DOHH2 (cell line): ENCODE measurements around the gene MYO1D.

Source experiments
- H3F3A ChIP-seq: fragments of 200-600 bp; sonication (generic), shearing (Covaris generic); 2 replicates; pipeline ENCODE4 v1.6.0; 2016; ENCODE audit warnings: antibody characterized with exemption, mild to moderate bottlenecking; ENCODE audit not compliant: control insufficient read depth, insufficient read depth
- H3K27ac ChIP-seq: fragments of 200-600 bp; sonication (generic); 2 replicates; pipeline ENCODE4 v1.5.1; 2014; ENCODE audit warnings: low read depth, mild to moderate bottlenecking, low read length, moderate library complexity
- H3K27me3 ChIP-seq: fragments of 200-600 bp; sonication (generic); 2 replicates; pipeline ENCODE4 v1.6.1; 2014; ENCODE audit warnings: mild to moderate bottlenecking, low read length, mixed read lengths; ENCODE audit not compliant: control insufficient read depth
- H3K36me3 ChIP-seq: fragments of 200-600 bp; sonication (generic); 2 replicates; pipeline ENCODE4 v1.6.1; 2014; ENCODE audit warnings: mild to moderate bottlenecking, low read length, moderate library complexity, mixed read lengths; ENCODE audit not compliant: control insufficient read depth
- H3K4me1 ChIP-seq: fragments of 200-600 bp; sonication (generic); 2 replicates; pipeline ENCODE4 v1.6.1; 2014; ENCODE audit warnings: mild to moderate bottlenecking, low read length, mixed read lengths; ENCODE audit not compliant: control insufficient read depth
- H3K4me2 ChIP-seq: fragments of 200-600 bp; sonication (generic); 2 replicates; pipeline ENCODE4 v1.6.0; 2014; ENCODE audit warnings: mild to moderate bottlenecking, low read length, moderate library complexity
- H3K4me3 ChIP-seq: fragments of 200-600 bp; sonication (generic); 2 replicates; pipeline ENCODE4 v1.5.1; 2014; ENCODE audit warnings: mild to moderate bottlenecking, low read length, mixed read lengths
- H3K79me2 ChIP-seq: fragments of 200-600 bp; sonication (generic); 2 replicates; pipeline ENCODE4 v1.6.1; 2014; ENCODE audit warnings: mild to moderate bottlenecking, low read length, mixed read lengths; ENCODE audit not compliant: control insufficient read depth
- H3K9me2 ChIP-seq: fragments of 200-600 bp; sonication (generic); replicated peaks from 2 replicates; pipeline ENCODE4 v1.6.1; 2014; ENCODE audit warnings: mild to moderate bottlenecking, low read length, mixed read lengths; ENCODE audit not compliant: control insufficient read depth
- H3K9me3 ChIP-seq: fragments of 200-600 bp; sonication (generic); 2 replicates; pipeline ENCODE4 v1.6.1; 2014; ENCODE audit warnings: antibody characterized with exemption, low read length, mixed read lengths; ENCODE audit not compliant: control insufficient read depth, insufficient read depth
- H4K20me1 ChIP-seq: fragments of 200-600 bp; sonication (generic); 2 replicates; pipeline ENCODE4 v1.6.0; 2014; ENCODE audit warnings: low read depth, mild to moderate bottlenecking, antibody characterized with exemption, low read length, moderate library complexity; ENCODE audit not compliant: control insufficient read depth, insufficient read depth
- EZH2phosphoT487 ChIP-seq: fragments of 200-600 bp; sonication (generic); IDR thresholded peaks from 2 replicates; pipeline ENCODE4 v1.6.1; 2017; ENCODE audit warnings: borderline replicate concordance, mild to moderate bottlenecking, antibody characterized with exemption, low read length, moderate library complexity, mixed read lengths
- TF ChIP-seq, protein P1 (sequence below): fragments of 200-600 bp; sonication (generic); IDR thresholded peaks from one replicate; pipeline ENCODE4 v1.5.1; 2014; ENCODE audit warnings: antibody characterized with exemption, mild to moderate bottlenecking, low read depth, low read length; ENCODE audit not compliant: poor library complexity, severe bottlenecking

Gene MYO1D

DNA sequence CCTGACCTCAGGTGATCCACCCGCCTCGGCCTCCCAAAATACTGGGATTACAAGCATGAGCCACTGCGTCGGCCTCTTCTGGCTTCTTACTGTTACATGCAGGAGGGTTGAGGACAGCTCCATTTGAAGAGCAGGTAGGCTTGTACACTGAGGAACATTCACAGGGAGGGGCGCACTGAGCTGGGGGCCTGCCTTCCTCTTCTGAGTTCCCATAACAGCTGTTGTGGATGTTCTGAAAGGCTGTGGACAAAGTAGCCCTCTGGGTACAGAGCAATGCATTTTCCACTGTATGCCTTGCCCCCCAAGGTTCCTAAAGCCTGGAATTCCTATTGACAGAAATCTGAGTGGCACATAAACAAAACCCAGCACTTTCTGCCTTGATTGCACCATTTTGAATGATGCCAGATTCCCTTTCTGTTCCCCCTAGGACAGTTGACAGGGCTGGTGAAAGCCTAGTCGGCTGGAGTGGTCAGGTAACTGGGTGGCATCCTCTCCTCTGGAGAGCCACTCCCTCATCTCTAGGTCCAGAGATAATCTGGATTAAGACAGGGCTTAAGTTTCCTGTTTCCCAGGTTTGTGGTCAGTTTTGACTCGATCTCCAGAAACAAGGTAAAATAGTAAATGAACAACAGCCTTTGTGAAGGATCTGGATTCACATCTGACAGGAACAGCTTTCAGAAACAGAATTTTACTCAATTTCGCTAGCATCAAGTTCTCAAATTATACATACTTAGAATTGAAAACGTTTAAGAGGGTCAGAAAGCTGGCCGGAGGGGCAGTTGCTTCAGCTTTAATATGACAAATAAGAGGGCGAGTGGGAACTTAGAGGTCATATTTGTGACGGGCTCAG lies 391.4 kb downstream of the MYO1D start:
- peak overlapping the region; percentile 43; the same call in 1 of the 2 replicates for H3K4me3 ChIP-seq
- H3K36me3 ChIP-seq: peaks cover 22% of the 10 kb centered on the region
- no peaks in the 10 kb centered on the region for H3K9me2 ChIP-seq
- no peaks in the 10 kb centered on the region for H3K27me3 ChIP-seq
- no peaks in the 10 kb centered on the region for H3K9me3 ChIP-seq
- H3K27ac ChIP-seq: no peak overlapping the region
- H3F3A ChIP-seq: peaks cover 23% of the 10 kb centered on the region
- no peak for TF ChIP-seq EZH2phosphoT487
- no peaks in the 10 kb centered on the region for H3K79me2 ChIP-seq
- peak overlapping the region; percentile 56; the same call in 1 of the 2 replicates for H3K4me2 ChIP-seq
- no peaks in the 10 kb centered on the region for H4K20me1 ChIP-seq
- H3K4me1 ChIP-seq: peaks cover 25% of the 10 kb centered on the region

DNA sequence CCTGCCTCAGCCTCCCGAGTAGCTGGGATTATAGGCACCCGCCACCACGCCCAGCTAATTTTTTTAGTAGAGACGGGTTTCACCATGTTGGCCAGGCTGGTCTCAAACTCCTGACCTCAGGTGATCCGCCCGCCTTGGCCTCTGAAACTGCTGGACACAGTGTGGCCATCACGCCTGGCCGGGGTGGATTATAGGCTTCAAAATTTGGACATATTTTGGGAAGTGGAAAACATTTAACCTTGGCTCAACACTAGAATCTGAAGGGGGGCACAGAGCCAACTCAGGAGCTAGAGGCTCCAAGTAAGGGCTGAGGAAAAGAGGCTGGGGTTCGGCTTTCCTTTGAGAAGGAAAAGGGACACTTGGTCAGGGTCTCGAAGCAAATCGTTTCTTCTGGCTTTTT lies 392.3 kb downstream of the MYO1D start:
- H3K36me3 ChIP-seq: peaks cover 30% of the 10 kb centered on the region

DNA sequence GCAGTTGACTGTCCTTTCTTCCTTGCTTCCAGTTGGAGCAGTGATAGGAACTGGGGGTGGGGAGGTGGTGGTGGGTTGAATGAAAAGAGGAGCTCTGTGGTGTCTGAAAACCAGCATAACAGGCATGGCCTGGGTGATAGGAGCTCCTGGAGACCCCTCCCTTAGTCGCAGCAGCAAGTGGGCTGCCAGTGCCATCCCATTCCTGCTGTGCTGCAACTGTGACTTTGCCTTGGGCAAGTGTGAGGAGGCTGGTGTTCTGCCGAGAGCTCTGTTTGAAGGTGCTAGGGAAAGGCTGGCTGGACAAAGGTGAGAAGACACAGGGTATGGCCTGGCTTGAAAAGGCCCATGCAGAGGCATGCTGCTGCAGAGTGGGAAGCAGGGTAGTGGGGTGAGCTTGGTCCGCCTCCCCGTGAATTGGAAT lies 392.9 kb downstream of the MYO1D start:
- no peak overlapping the region for H3K27ac ChIP-seq

More for the DNA sequence above, 392.3 kb downstream of the MYO1D start:
- H3F3A ChIP-seq: peaks cover 23% of the 10 kb centered on the region
- no peak overlapping the region for H3K4me3 ChIP-seq
- no peak overlapping the region for H3K4me2 ChIP-seq
- peaks cover 25% of the 10 kb centered on the region for H3K4me1 ChIP-seq
- no peaks in the 10 kb centered on the region for H3K9me3 ChIP-seq
- no peaks in the 10 kb centered on the region for H3K79me2 ChIP-seq
- no peaks in the 10 kb centered on the region for H3K27me3 ChIP-seq
- no peak for TF ChIP-seq EZH2phosphoT487
- TF ChIP-seq, protein P1, sequence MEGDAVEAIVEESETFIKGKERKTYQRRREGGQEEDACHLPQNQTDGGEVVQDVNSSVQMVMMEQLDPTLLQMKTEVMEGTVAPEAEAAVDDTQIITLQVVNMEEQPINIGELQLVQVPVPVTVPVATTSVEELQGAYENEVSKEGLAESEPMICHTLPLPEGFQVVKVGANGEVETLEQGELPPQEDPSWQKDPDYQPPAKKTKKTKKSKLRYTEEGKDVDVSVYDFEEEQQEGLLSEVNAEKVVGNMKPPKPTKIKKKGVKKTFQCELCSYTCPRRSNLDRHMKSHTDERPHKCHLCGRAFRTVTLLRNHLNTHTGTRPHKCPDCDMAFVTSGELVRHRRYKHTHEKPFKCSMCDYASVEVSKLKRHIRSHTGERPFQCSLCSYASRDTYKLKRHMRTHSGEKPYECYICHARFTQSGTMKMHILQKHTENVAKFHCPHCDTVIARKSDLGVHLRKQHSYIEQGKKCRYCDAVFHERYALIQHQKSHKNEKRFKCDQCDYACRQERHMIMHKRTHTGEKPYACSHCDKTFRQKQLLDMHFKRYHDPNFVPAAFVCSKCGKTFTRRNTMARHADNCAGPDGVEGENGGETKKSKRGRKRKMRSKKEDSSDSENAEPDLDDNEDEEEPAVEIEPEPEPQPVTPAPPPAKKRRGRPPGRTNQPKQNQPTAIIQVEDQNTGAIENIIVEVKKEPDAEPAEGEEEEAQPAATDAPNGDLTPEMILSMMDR: no peak
- no peaks in the 10 kb centered on the region for H4K20me1 ChIP-seq
- no peak overlapping the region for H3K27ac ChIP-seq
- no peaks in the 10 kb centered on the region for H3K9me2 ChIP-seq

More for the DNA sequence above, 392.9 kb downstream of the MYO1D start:
- peaks cover 25% of the 10 kb centered on the region for H3K4me1 ChIP-seq
- no peaks in the 10 kb centered on the region for H3K9me3 ChIP-seq
- no peaks in the 10 kb centered on the region for H3K79me2 ChIP-seq
- peaks cover 36% of the 10 kb centered on the region for H3K36me3 ChIP-seq
- no peak overlapping the region for H3K4me3 ChIP-seq
- no peaks in the 10 kb centered on the region for H3K27me3 ChIP-seq
- H3F3A ChIP-seq: peaks cover 23% of the 10 kb centered on the region
- TF ChIP-seq, protein P1: no peak
- no peak for TF ChIP-seq EZH2phosphoT487
- no peaks in the 10 kb centered on the region for H3K9me2 ChIP-seq
- no peak overlapping the region for H3K4me2 ChIP-seq
- no peaks in the 10 kb centered on the region for H4K20me1 ChIP-seq
